IMR-90 (cell line): Measurements from ENCODE around the gene GMNN. TPM values are rescaled to one million over a fixed set of nuclear protein-coding genes. Genes with fewer than 3 reads are reported as not detected.
A peak's percentile ranks its signal among the peaks of the same experiment; 100 is the strongest.

Source experiments
- ATAC-seq: fragments of 200-7000 bp; cut with Tn5 transposase; 2 replicates; pipeline ENCODE4 v1.9.1; 2020; ENCODE audit warnings: low read depth, mild to moderate bottlenecking, moderate library complexity
- BruUV-seq: library from RNA; stranded (reverse); fragments of 400-500 nt; replicated peaks from 2 replicates; lab custom pipeline; 2021; lab: Mats Ljungman, UMichigan
- CTCF ChIA-PET: fragments of 300-600 bp; formaldehyde crosslinking; extraction: SDS; loops from one replicate; lab custom pipeline; 2021; ENCODE audit warnings: antibody characterized with exemption; lab: Yijun Ruan, JAX
- POLR2A ChIA-PET: fragments of 300-600 bp; sonication (Branson Sonifier 250); formaldehyde crosslinking; loops from one replicate; lab custom pipeline; 2022; ENCODE audit warnings: antibody characterized with exemption; ENCODE audit not compliant: unreplicated experiment; lab: Charles Lee
- DNase-seq: peaks from one replicate; pipeline ENCODE4 v3.0.0; 2013
- H2AFZ ChIP-seq: replicated peaks from 2 replicates; pipeline ENCODE3; 2013; ENCODE audit warnings: low read length, mild to moderate bottlenecking; ENCODE audit not compliant: poor library complexity
- H2AK5ac ChIP-seq: 2 replicates; pipeline ENCODE4 v1.6.1; 2013; ENCODE audit warnings: low read depth, low read length, inconsistent platforms
- H2AK9ac ChIP-seq: replicated peaks from 2 replicates; pipeline ENCODE3; 2013; ENCODE audit warnings: mild to moderate bottlenecking, low read depth, low read length, moderate library complexity; ENCODE audit not compliant: poor library complexity
- H2BK120ac ChIP-seq: 2 replicates; pipeline ENCODE4 v1.6.1; 2013; ENCODE audit warnings: low read depth, low read length, inconsistent platforms
- H2BK15ac ChIP-seq: 3 replicates; pipeline ENCODE4 v1.6.1; 2013; ENCODE audit warnings: low read depth, low read length, inconsistent platforms
- H2BK20ac ChIP-seq: 2 replicates; pipeline ENCODE4 v1.6.1; 2013; ENCODE audit warnings: low read depth, mild to moderate bottlenecking, inconsistent platforms, low read length, moderate library complexity
- H2BK5ac ChIP-seq: 2 replicates; pipeline ENCODE4 v1.6.1; 2013; ENCODE audit warnings: mild to moderate bottlenecking, low read depth, low read length, inconsistent platforms; ENCODE audit not compliant: poor library complexity, severe bottlenecking
- H3K14ac ChIP-seq: replicated peaks from 2 replicates; pipeline ENCODE4 v1.6.1; 2013; ENCODE audit warnings: low read depth, low read length, inconsistent platforms
- H3K18ac ChIP-seq: 2 replicates; pipeline ENCODE4 v1.6.1; 2013; ENCODE audit warnings: low read depth, low read length, control low read depth
- H3K23ac ChIP-seq: 2 replicates; pipeline ENCODE4 v1.6.1; 2013; ENCODE audit warnings: low read depth, low read length, inconsistent platforms
- H3K27ac ChIP-seq: 2 replicates; pipeline ENCODE4 v1.5.1; 2013; ENCODE audit warnings: mild to moderate bottlenecking, control low read depth, low read length; ENCODE audit not compliant: insufficient read depth
- H3K27me3 ChIP-seq: 2 replicates; pipeline ENCODE4 v1.6.1; 2013; ENCODE audit warnings: low read length; ENCODE audit not compliant: control insufficient read depth, insufficient read depth
- H3K36me3 ChIP-seq: 2 replicates; pipeline ENCODE4 v1.6.1; 2013; ENCODE audit warnings: low read length, mixed read lengths; ENCODE audit not compliant: control insufficient read depth, insufficient read depth
- H3K4ac ChIP-seq: 2 replicates; pipeline ENCODE4 v1.6.1; 2013; ENCODE audit warnings: low read depth, low read length, inconsistent platforms
- H3K4me1 ChIP-seq: 2 replicates; pipeline ENCODE4 v1.6.1; 2013; ENCODE audit warnings: low read length, mixed read lengths; ENCODE audit not compliant: control insufficient read depth, insufficient read depth
- H3K4me2 ChIP-seq: 2 replicates; pipeline ENCODE4 v1.6.1; 2013; ENCODE audit warnings: low read depth, mild to moderate bottlenecking, control low read depth, low read length, moderate library complexity
- H3K4me3 ChIP-seq: 2 replicates; pipeline ENCODE4 v1.5.1; 2013; ENCODE audit warnings: low read depth, mild to moderate bottlenecking, control low read depth, low read length, moderate library complexity; ENCODE audit not compliant: insufficient read depth
- H3K56ac ChIP-seq: 2 replicates; pipeline ENCODE4 v1.6.1; 2013; ENCODE audit warnings: low read length, inconsistent platforms; ENCODE audit not compliant: insufficient read depth; ENCODE audit errors: extremely low read depth
- H3K79me1 ChIP-seq, 2 experiments: 2 replicates each; pipeline ENCODE4 v1.6.1; 2013; ENCODE audit warnings: low read length in 2 of 2, inconsistent platforms in 1 of 2, low read depth in 1 of 2
- H3K9ac ChIP-seq: 2 replicates; pipeline ENCODE4 v1.6.1; 2013; ENCODE audit warnings: low read depth, low read length, control low read depth
- H3K9me1 ChIP-seq: 2 replicates; pipeline ENCODE4 v1.6.1; 2013; ENCODE audit warnings: low read length, inconsistent platforms; ENCODE audit not compliant: insufficient read depth
- H3K9me3 ChIP-seq: 2 replicates; pipeline ENCODE4 v1.6.1; 2013; ENCODE audit warnings: low read length; ENCODE audit not compliant: control insufficient read depth, insufficient read depth
- H4K20me1 ChIP-seq: 2 replicates; pipeline ENCODE4 v1.6.1; 2013; ENCODE audit warnings: low read length, inconsistent platforms; ENCODE audit not compliant: insufficient read depth
- H4K5ac ChIP-seq: 2 replicates; pipeline ENCODE4 v1.6.1; 2013; ENCODE audit warnings: mild to moderate bottlenecking, low read depth, low read length, control low read depth
- H4K8ac ChIP-seq, 2 experiments: 2 replicates each; pipeline ENCODE4 v1.6.1; 2013; ENCODE audit warnings: low read depth in 2 of 2, low read length in 2 of 2, control low read depth in 1 of 2, inconsistent platforms in 1 of 2
- H4K91ac ChIP-seq: 2 replicates; pipeline ENCODE4 v1.6.1; 2013; ENCODE audit warnings: low read depth, low read length, inconsistent platforms; ENCODE audit not compliant: insufficient read depth
- BHLHE40 ChIP-seq: fragments of 150-350 bp; IDR thresholded peaks from 2 replicates; pipeline ENCODE4 v1.6.1; 2016; ENCODE audit warnings: mild to moderate bottlenecking, low read depth, low read length
- CEBPB ChIP-seq: IDR thresholded peaks from 2 replicates; pipeline ENCODE4 v1.6.1; 2012; ENCODE audit warnings: low read depth, low read length, improper control_type of control experiment
- CHD1 ChIP-seq: IDR thresholded peaks from 2 replicates; pipeline ENCODE4 v1.6.1; 2012; ENCODE audit warnings: low read depth, low read length, improper control_type of control experiment
- CTCF ChIP-seq: conservative IDR thresholded peaks from 2 replicates; pipeline ENCODE4 v1.5.1; 2012; ENCODE audit warnings: mild to moderate bottlenecking, low read depth, low read length, improper control_type of control experiment
- FOS ChIP-seq: fragments of 150-350 bp; IDR thresholded peaks from 2 replicates; pipeline ENCODE4 v1.6.1; 2016; ENCODE audit warnings: low read depth, low read length
- MAFK ChIP-seq: IDR thresholded peaks from 2 replicates; pipeline ENCODE4 v1.6.1; 2012; ENCODE audit warnings: low read depth, low read length, improper control_type of control experiment
- POLR2A ChIP-seq: IDR thresholded peaks from 2 replicates; pipeline ENCODE4 v1.6.1; 2012; ENCODE audit warnings: mild to moderate bottlenecking, low read depth, low read length
- WGBS, 2 experiments: methylation state at CpG; one replicate each; pipeline versions ENCODE4 v1.1.5 to v1.1.7; 2013; ENCODE audit warnings: missing lambda C conversion rate in 2 of 2; ENCODE audit not compliant: insufficient read length in 1 of 2; ENCODE audit errors: extremely low coverage in 2 of 2; 5-methylcytosine and 5-hydroxymethylcytosine counted together
- dilution Hi-C: fragments of 300-500 bp; cut with HindIII; formaldehyde crosslinking; loops from one replicate; pipeline ENCODE4 v1.14.3; 2018; ENCODE audit warnings: low sequenced_read_pairs; ENCODE audit not compliant: unreplicated experiment
- in situ Hi-C: fragments of 300-500 bp; cut with MboI; formaldehyde crosslinking; loops from 3 replicates; pipeline ENCODE4 v1.14.3; 2019; ENCODE audit warnings: low sequenced_read_pairs, inconsistent platforms, mixed read lengths
- intact Hi-C: fragments of 100-400 bp; cut with micrococcal nuclease; formaldehyde crosslinking; loops from 2 replicates; pipeline ENCODE4 v1.10.0; 2022
- polyA plus RNA-seq, 3 experiments: library from polyadenylated mRNA; depleted of rRNA; stranded (reverse); fragments of >200 nt; gene quantifications; 2 replicates each; pipeline ENCODE4 v1.2.3, GENCODE V29; 2012; ENCODE audit warnings: low replicate concordance in 1 of 3
- total RNA-seq: library from RNA; depleted of rRNA; stranded (reverse); fragments of >200 nt; gene quantifications from 2 replicates; pipeline ENCODE4 v1.2.3, GENCODE V29; 2012
- TF ChIP-seq, protein P1 (sequence below): fragments of 150-350 bp; IDR thresholded peaks from 2 replicates; pipeline ENCODE4 v1.6.1; 2016; ENCODE audit warnings: low read depth, mild to moderate bottlenecking, low read length, moderate library complexity, borderline replicate concordance

GMNN gene
- total and polyA plus RNA-seq, 2 of the 4 experiments (the other 2 are of a cell fraction): 19.7 to 22.2 TPM

DNA sequence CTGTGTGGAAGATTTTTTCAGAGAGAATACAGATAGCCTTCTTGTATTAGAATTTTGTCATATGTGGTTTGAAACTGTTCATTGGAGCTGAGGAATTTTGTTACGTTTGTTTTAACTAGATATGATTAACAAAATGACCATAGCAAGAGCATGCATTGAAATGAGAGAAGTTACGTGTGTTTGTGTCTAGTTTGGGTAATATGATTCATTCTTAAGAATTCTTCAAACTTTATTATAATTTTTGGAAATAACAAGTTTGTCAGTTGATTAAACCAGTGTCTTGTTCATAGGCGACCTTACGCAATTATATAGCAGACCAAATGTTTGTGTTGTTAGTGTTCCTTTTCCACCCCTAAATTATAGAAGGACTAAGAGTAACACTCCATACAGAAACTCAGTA lies 5.5 kb downstream of the GMNN start:
- Histone ChIP-seq H3K14ac (no peak overlapping the region), H4K20me1 (peaks cover 8% of the 10 kb centered on the region; the same call in 1 of the 2 replicates), H2AK5ac (no peak overlapping the region), H3K9me1 (no peaks in the 10 kb centered on the region), H4K91ac (no peak overlapping the region), H3K4me3 (no peak overlapping the region), H3K23ac (no peak overlapping the region), H2BK120ac (no peak overlapping the region), H2AK9ac (no peak overlapping the region), H2BK15ac (no peak overlapping the region), H3K56ac (no peak overlapping the region), H3K4ac (no peak overlapping the region), H3K4me1 (peaks cover 6% of the 10 kb centered on the region), H3K27ac (no peak overlapping the region), H3K18ac (no peak overlapping the region), H3K4me2 (peak overlapping the region; percentile 19; the same call in 1 of the 2 replicates), H3K27me3 (no peaks in the 10 kb centered on the region), H2BK5ac (peak overlapping the region; percentile 85), H2BK20ac (no peak overlapping the region), H2AFZ (no peak overlapping the region), H4K5ac (no peak overlapping the region), H3K79me1 (peaks cover 9 to 24% of the 10 kb centered on the region in 2 experiments; a peak in 2 of 4 replicates), H4K8ac (no peak overlapping the region), H3K9me3 (no peaks in the 10 kb centered on the region), H3K9ac (no peak overlapping the region), H3K36me3 (peaks cover 4% of the 10 kb centered on the region; the same call in 1 of the 2 replicates)
- POLR2A ChIA-PET: no interaction called here
- intact Hi-C loops: no loop called here
- DNase-seq (peak; percentile 78), ATAC-seq (peak; percentile 49)
- CTCF ChIA-PET: no interaction called here
- in situ Hi-C loops: no loop called here
- no CpG with 5 or more reads among the region's 4 CpGs for WGBS, 2 experiments
- TF ChIP-seq BHLHE40: 0 out of 2 replicates have a peak, but pooled peaks have one; percentile 17
- no peak for TF ChIP-seq CHD1
- TF ChIP-seq MAFK: no peak
- TF ChIP-seq, protein P1, sequence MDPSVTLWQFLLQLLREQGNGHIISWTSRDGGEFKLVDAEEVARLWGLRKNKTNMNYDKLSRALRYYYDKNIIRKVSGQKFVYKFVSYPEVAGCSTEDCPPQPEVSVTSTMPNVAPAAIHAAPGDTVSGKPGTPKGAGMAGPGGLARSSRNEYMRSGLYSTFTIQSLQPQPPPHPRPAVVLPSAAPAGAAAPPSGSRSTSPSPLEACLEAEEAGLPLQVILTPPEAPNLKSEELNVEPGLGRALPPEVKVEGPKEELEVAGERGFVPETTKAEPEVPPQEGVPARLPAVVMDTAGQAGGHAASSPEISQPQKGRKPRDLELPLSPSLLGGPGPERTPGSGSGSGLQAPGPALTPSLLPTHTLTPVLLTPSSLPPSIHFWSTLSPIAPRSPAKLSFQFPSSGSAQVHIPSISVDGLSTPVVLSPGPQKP: no peak
- peak; percentile 92 for TF ChIP-seq CEBPB
- TF ChIP-seq FOS: no peak; the same call in 1 of the 2 replicates
- TF ChIP-seq POLR2A: no peak
- TF ChIP-seq CTCF: no peak
- no TSS peak for BruUV-seq
- dilution Hi-C loops: no loop called here
